CD4-positive, alpha-beta T cell treated with Interleukin-4 for 4 hours (primary cell): Measurements from ENCODE around the gene AKR1C4.
"Not testable (repeated sequence)": the region's sequence is repeated elsewhere in the genome, so short reads cannot be mapped to it uniquely, and the experiment has no call there.

ENCODE experiments used
- DNase-seq: peaks from one replicate; pipeline ENCODE4 v3.0.0-alpha.2; 2020

The AKR1C4 gene

GRCh38 chr10:5196702-5197113, at the start of gene AKR1C4:
TSS of gene AKR1C4 (plus strand) at chr10:5196837. CDS start at chr10:5196868, 31 bp downstream.
- DNase-seq = no peak

DNA sequence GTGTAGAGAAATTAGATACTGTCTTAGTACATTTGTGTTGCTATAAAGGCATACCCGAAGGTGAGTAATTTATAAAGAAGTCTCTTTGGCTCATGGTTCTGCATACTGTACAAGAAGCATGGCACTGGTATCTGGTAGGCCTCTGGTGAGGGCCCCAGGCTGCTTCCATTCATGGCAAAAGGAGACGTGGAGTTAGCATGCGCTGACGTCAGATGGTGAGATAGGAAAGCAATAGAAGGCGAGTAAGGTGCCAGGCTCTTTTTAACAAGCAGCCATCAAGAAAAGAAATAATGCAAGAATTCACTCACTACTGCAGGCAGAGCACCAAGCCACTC, 49.8 kb upstream of the AKR1C4 start:
- no peak for DNase-seq

DNA sequence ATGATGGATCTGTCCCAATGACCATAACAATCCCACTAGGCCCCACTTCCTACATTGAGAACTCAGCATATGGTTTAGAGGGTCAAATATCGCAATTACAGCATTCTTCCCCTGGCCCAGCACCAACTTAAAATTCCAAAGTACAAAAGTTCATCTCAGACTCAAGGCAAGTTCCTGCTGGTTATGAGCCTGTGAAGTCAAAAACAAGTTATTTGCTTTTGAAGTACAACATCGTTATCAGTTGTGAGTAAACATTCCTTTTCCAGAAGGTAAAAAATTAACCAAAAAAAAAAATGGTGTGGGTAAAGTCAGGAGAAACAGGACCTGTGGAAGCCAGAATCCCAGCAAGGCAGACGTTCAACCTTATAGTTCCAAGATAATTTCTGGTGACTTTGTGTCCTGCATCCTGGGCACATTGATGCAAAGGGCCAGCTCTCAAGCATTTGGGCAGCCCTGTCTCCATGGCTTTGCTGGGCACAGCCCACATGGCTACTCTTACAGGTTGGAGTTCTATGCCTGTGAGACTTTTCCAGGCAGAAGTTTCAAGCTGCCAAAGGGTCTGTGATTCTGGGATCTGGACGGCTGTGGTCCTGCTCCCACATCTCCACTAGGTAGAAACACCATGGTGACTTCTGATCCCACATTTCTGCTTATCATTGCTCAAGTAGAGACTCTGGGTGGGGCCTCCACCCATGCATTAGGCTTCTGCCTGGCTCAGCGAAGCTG, 49.2 kb upstream of the AKR1C4 start:
- no peak for DNase-seq

GRCh38 chr10:5147981-5148677, 48.5 kb upstream of the AKR1C4 start:
- no peak for DNase-seq

DNA sequence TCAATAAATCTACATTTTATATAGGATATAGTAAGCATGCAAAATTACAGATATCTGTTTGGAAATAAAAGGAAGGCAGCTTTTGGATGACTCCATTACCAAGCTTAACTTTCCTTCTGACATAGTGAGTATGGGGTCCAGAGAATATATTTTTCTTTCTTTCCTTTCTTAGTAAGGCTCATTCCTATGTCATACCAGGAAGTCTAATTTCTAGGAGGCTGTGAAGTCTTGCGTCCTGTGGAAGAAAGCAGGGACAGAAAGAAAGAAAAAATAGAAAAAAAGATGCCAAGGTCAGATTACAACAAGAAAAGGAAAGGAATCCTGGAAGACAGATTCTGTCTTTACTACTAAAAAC, 48.0 kb upstream of the AKR1C4 start:
- no peak for DNase-seq

- no peak for DNase-seq
These were observed 45.6 kb upstream of the AKR1C4 start for GRCh38 chr10:5151076-5151475.

- DNase-seq = no peak
These were observed 40.7 kb upstream of the AKR1C4 start for GRCh38 chr10:5155951-5156350.

- no peak for DNase-seq
These were observed 39.1 kb upstream of the AKR1C4 start for GRCh38 chr10:5157501-5157900.

DNA sequence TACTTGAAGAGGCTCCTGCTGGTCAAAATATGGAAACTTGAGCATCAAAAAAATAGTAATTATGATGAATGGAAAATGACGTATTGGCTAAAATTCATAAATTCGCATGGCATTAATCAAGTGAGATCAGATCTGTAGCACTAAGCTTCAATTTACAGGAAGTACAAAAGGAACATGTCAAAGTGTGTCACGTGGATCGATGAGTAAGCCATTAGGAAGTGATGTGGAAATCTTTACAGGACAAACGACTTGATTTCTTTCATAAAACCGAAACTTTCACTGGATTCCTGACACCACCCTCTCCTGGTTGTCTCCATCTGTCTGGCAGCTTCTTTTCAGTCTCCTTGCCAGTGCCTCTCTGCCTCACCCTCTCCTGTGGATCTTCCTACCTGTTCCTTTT, 37.5 kb upstream of the AKR1C4 start:
- no peak for DNase-seq

GRCh38 chr10:5163487-5163886, 33.1 kb upstream of the AKR1C4 start:
- no peak for DNase-seq

DNA sequence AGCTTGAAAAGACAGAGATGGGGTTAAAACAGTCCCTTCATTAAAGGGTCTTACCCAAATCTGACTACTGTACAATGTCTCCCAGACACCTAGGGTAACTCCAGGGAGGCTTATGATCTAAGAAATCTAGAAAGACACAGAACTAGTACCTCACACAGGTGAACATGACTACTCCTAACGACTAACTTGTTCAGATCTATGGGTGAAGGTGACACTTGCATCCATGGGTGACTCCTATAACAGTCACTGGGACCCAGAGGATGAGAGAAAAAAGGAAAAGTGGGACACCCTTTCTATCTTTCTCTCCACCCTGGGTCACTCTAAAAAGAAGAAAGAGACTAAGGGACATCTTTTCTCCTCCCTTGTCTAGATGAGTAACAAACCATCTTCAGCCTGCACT, 30.9 kb upstream of the AKR1C4 start:
- no peak for DNase-seq

DNA sequence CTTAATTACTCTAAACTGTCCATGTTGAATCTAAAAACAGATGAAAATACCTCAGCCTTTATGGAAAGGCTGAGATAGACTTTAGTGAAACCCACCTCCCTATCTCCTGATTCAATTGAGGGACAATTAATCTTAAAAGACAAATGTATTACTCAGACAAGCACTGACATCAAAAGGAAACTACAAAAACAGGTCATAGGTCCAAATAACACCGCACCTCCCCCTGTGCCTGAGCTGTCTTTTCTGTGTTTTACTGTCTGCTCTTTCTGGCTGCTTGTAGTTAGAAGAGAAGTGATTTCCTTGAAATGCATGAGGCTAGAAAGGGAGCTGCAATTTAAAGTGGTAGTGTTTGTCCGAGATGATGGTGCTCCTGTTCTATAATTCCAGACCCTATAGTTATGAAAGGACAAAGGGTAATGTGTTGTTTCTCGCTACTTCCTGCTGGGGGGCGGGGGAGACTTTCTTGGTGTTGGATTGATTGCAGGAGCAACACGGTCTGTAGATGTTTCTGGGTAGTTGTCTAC, 27.7 kb upstream of the AKR1C4 start:
- DNase-seq = no peak

- not testable (repeated sequence) for DNase-seq
These were observed 21.1 kb upstream of the AKR1C4 start for GRCh38 chr10:5175581-5175980.

DNA sequence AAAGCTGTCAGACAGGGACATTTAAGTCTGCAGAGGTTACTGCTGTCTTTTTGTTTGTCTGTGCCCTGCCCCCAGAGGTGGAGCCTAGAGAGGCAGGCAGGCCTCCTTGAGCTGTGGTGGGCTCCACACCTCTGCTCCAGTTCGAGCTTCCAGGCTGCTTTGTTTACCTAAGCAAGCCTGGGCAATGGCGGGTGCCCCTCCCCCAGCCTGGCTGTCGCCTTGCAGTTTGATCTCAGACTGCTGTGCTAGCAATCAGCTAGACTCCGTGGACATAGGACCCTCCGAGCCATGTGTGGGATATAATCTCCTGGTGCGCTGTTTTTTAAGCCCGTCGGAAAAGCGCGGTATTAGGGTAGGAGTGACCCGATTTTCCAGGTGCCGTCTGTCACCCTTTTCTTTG, 16.1 kb upstream of the AKR1C4 start:
- not testable (repeated sequence) for DNase-seq

DNA sequence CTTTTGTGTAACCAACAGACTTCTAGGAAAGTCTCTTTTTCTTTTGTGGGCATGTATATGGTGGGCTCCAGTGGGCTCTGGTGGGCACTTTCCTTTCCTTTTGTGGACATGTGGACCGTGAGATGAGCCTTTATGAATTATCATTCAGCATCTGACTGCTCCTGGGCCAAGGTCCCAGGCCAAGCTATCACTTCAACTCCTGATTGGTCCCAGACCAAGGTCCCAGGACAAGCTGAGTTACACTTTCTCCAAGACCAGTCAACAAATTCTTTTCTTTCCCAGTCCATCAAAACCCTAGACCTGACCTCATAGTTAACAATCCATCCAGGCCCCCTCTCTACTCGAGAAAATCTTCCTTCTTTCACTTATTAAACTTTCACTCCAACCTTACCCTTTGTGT, 12.7 kb upstream of the AKR1C4 start:
- no peak for DNase-seq

- DNase-seq = no peak
These were observed 11.5 kb upstream of the AKR1C4 start, which contains the start of gene AKR1C8 for GRCh38 chr10:5184987-5185775. TSS of gene AKR1C8 (minus strand) at chr10:5185150. CDS start at chr10:5185104, 46 bp downstream.

- DNase-seq = no peak
These were observed 8.8 kb upstream of the AKR1C4 start for GRCh38 chr10:5187867-5188266.

GRCh38 chr10:5188358-5188757, 8.3 kb upstream of the AKR1C4 start:
- DNase-seq = no peak

- DNase-seq = no peak
These were observed 2.2 kb upstream of the AKR1C4 start for GRCh38 chr10:5194431-5194830.

DNA sequence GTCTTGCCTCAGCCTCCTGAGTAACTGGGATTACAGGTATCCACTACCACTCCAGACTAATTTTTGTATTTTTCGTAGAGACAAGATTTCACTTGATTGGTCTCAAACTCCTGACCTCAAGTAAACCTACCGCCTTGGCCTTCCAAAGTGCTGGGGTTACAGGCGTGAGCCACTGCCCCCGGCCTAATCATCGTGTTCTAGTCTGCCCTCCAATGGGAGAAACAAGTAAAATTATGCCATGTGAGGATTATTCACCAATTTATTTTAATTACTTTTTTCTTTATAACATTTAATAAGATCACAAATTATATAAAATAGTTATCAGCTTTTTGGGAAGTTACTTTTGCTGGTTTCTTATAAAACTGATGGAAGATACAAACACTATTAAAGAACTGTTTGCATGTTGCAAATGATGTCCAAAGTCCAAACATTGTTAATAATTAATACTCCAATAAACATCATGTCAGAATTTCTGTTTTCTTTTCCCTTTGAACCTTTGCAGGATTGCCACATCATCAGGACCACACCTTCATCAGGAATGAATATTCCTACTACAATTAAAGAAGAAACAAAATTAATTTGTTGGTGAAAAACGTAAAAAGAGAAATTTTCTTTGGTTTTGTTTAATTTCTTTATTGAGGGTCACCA, 786 bp upstream of the AKR1C4 start:
- no peak for DNase-seq

DNA sequence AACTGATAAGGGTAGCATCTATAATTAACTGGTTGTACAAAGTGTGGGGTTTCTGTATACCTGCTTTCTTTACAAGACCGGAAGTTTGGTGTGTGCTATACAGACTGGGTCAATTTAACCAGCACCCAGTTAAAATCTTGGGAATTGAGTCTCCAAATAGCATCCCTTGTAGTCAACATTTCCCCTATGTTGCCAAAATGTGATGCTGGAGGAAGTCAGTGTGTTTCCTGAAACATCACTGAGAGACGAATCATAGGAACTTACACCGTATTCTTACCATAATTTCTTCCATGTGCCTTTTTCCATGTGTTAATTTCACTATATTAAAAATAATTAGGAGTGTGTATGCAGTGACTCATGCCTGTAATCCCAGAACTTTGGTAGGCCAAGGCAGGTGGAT, 1.7 kb downstream of the AKR1C4 start:
- no peak for DNase-seq

- DNase-seq = no peak
These were observed 2.8 kb downstream of the AKR1C4 start for GRCh38 chr10:5199398-5199797.

- no peak for DNase-seq
These were observed 10.2 kb downstream of the AKR1C4 start for GRCh38 chr10:5206799-5207198.
